ENCODE data around the gene ZFC3H1. TPM values are rescaled to one million over a fixed set of nuclear protein-coding genes. Genes with fewer than 3 reads are reported as not detected.
A peak's percentile ranks its signal among the peaks of the same experiment; 100 is the strongest.
"Not testable (repeated sequence)": the region's sequence is repeated elsewhere in the genome, so short reads cannot be mapped to it uniquely, and the experiment has no call there.

The ZFC3H1 gene, protein sequence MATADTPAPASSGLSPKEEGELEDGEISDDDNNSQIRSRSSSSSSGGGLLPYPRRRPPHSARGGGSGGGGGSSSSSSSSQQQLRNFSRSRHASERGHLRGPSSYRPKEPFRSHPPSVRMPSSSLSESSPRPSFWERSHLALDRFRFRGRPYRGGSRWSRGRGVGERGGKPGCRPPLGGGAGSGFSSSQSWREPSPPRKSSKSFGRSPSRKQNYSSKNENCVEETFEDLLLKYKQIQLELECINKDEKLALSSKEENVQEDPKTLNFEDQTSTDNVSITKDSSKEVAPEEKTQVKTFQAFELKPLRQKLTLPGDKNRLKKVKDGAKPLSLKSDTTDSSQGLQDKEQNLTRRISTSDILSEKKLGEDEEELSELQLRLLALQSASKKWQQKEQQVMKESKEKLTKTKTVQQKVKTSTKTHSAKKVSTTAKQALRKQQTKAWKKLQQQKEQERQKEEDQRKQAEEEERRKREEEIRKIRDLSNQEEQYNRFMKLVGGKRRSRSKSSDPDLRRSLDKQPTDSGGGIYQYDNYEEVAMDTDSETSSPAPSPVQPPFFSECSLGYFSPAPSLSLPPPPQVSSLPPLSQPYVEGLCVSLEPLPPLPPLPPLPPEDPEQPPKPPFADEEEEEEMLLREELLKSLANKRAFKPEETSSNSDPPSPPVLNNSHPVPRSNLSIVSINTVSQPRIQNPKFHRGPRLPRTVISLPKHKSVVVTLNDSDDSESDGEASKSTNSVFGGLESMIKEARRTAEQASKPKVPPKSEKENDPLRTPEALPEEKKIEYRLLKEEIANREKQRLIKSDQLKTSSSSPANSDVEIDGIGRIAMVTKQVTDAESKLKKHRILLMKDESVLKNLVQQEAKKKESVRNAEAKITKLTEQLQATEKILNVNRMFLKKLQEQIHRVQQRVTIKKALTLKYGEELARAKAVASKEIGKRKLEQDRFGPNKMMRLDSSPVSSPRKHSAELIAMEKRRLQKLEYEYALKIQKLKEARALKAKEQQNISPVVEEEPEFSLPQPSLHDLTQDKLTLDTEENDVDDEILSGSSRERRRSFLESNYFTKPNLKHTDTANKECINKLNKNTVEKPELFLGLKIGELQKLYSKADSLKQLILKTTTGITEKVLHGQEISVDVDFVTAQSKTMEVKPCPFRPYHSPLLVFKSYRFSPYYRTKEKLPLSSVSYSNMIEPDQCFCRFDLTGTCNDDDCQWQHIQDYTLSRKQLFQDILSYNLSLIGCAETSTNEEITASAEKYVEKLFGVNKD (N-terminal part only)
- total RNA-seq: 17.9 TPM
- long read RNA-seq, partial matches to known transcripts: 5 of 5 reads
- long read RNA-seq, other reads (novel, unspliced or antisense): 0 of 5 reads

- intact Hi-C loops (cut with DNase I): loop anchor here (10.0 kb wide), 1 partner anchor 91 kb away; the partner anchor contains the start of gene RAB21
- ATAC-seq (ENCODE audit: poor library complexity) (peak; percentile 98), DNase-seq (peak; percentile 94)
Measured at GRCh38 chr12:71663561-71664410, at the start of gene ZFC3H1, which contains the start of gene THAP2. Gene ZFC3H1 (minus strand): TSS chr12:71663848. CDS start chr12:71663610, 238 bp downstream. Gene THAP2 (plus strand): TSS chr12:71664301. CDS start chr12:71664510, 209 bp downstream.

DNA sequence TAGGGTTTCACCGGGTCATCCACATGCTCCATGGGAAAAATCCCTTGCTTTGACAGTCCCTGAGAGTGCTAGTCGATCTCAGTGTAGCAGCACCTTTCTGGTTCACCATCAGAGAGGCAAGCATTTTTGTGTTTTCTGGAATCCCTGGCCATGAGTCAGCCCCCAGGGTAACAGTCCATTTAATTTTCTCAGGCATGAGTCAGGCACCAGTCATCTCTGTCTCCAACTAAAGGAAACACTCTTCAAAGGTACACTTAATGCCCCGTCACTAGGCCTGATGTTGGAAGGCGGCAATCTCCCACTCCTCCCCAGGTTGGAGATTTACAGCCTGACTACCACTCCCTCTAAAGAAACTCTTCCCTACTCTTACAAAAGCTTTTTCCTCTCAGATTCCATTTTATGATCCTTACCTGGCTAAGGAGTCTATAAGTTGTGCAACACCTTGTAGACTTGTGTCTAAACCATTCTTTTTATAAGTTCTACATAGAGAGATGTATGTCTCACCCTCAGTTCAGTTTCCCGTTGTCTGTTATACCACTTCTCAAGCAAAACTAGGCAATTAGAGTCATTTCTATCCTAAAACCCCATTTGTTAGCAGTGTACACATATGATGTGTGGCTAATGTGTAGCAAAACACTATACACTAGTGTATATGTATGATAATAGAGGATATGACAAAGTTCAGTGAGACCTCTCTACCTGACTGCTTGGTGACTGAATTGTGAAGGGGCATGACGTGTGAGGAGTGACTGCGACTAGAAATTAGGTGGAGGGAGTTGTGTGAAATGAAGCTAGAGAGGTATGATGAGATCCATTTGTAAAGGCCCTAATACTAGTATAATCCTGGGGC is 46.9 kb upstream of the ZFC3H1 start:
- intact Hi-C loops (cut with DNase I): no loop called here
- ATAC-seq (ENCODE audit: poor library complexity) (no peak), DNase-seq (no peak)

DNA sequence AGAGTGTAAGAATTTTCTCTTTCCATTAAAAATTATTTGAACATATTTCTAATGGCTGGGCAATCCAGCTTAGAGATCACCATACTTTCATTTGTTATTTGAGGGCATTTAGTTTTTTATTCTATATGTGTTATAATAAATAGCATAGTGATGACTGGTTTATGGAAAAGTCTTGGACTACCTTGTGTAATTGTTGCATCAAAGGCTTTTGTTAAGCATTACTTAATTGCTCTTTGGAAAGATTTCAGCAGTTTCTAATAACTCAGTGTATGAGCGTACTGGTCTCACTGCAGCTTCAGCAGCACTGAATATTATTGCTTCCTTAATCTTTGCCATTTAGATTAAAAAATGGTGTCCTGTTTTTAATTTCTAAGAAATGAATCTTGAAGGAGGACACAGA is 45.0 kb upstream of the ZFC3H1 start:
- DNase-seq: no peak
- intact Hi-C loops (cut with DNase I): no loop called here
- ATAC-seq (ENCODE audit: poor library complexity): no peak

- no peak for DNase-seq
- no peak for ATAC-seq (ENCODE audit: poor library complexity)
- intact Hi-C loops (cut with DNase I): no loop called here
Measured at GRCh38 chr12:71704920-71705319, 41.3 kb upstream of the ZFC3H1 start.

GRCh38 chr12:71703206-71703605 is 39.6 kb upstream of the ZFC3H1 start:
- ATAC-seq (ENCODE audit: poor library complexity) (no peak), DNase-seq (no peak)
- intact Hi-C loops (cut with DNase I): no loop called here

DNA sequence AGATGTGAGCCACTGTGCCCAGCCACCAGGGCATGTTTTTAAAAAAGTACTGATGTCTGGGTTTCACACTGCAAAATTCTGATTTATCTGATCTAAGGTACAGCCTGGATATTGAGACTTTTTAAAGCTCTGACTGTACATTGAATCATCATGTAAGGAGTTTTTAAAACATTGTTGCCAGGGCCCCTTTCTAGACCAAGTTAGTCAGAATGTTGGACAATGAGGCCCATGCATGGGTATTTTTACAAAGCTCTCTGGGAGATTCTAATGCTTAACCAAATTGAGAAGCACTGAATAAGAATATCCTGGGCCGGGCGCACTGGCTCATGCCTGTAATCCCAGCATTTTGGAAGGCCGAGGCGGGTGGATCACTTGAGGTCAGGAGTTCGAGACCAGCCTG is 38.9 kb upstream of the ZFC3H1 start:
- intact Hi-C loops (cut with DNase I): no loop called here
- no peak for ATAC-seq (ENCODE audit: poor library complexity)
- no peak for DNase-seq

DNA sequence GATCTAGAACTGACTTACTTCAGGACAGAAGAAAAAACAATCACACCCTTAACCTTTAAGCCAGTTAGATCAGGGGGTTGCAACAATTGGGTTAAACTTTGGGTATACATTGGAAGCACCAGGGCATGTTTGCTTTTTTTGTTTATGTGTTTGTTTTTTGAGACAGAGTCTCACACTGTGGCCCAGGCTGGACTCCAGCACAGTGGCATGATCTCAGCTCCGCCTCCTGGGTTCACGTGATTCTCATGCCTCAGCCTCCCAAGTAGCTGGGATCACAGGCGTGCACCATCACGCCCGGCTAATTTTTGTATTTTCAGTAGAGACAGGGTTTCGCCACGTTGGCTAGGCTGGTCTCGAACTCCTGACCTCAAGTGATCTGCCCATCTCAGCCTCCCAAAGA is 38.5 kb upstream of the ZFC3H1 start:
- intact Hi-C loops (cut with DNase I); ATAC-seq (ENCODE audit: poor library complexity); DNase-seq: not testable (repeated sequence)

DNA sequence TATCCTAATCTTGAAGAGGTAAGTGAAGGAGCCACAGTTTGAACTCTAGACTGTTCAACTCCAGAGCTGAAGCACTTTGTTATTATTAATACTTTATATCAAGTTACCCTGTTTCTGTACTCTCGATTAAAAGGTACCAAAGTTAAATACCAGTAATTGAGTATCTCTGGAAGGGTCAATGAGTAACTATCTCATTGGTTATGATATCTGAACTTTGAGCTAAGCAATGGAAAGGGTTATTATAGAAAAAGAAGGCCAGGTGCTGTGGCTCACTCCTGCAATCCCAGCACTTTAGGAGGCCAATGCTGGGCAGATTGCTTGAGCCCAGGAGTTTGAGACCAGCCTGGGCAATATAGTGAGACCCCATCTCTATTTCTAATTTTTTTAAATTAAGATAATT is 32.1 kb upstream of the ZFC3H1 start:
- intact Hi-C loops (cut with DNase I): no loop called here
- ATAC-seq (ENCODE audit: poor library complexity): no peak
- no peak for DNase-seq

GRCh38 chr12:71694099-71694820 is 30.6 kb upstream of the ZFC3H1 start:
- ATAC-seq (ENCODE audit: poor library complexity) (peak; percentile 93), DNase-seq (no peak)

DNA sequence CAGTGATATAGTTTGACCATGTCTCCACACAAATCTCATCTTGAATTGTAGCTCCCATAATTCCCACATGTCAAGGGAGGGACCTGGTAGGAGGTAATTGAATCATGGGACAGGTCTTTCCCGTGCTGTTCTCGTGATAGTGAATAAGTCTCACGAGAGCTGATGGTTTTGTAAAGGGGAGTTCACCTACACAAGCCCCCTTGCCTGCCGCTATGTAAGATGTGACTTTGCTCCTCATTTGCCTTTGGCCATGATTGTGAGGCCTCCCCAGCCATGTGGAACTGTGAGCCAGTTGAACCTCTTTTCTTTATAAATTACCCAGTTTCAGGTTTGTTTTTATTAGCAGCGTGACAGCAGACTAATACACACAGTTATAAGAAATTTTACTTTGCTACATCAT is 30.0 kb upstream of the ZFC3H1 start:
- ATAC-seq (ENCODE audit: poor library complexity); intact Hi-C loops (cut with DNase I); DNase-seq: not testable (repeated sequence)

More at GRCh38 chr12:71694099-71694820, 30.6 kb upstream of the ZFC3H1 start:
- intact Hi-C loops (cut with DNase I): no loop called here

GRCh38 chr12:71693126-71693525 is 29.5 kb upstream of the ZFC3H1 start:
- intact Hi-C loops (cut with DNase I): no loop called here
- no peak for DNase-seq
- no peak for ATAC-seq (ENCODE audit: poor library complexity)

DNA sequence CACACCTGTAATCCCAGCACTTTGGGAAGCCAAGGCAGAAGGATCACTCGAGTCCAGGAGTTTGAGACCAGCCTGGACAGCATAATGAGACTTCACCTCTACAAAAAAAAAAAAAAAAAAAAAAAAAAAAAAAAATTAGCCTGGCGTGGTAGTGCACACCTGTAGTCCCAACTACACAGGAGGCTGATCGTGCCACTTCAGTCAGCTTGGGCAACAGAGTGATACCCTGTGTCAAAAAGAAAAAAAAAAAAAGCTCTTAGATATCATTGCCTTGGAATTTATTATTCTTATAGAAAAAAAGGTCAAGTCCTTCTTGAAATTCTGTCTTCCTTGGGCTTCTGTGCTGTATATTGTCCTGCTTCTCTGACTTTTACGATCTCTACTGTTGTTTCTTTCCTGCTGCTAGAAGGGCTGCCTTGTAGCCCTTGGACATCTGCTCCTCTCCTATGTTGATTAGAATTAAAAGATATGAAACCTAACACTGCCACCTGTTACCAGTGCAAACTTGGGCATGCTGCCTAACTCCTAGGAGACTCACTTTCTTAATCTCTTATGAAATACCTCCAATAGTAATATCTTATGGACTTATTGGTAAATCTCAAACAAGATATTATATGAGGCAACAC is 28.0 kb upstream of the ZFC3H1 start:
- intact Hi-C loops (cut with DNase I): no loop called here
- DNase-seq (no peak), ATAC-seq (ENCODE audit: poor library complexity) (no peak)

GRCh38 chr12:71688961-71689570 is 25.4 kb upstream of the ZFC3H1 start:
- intact Hi-C loops (cut with DNase I): no loop called here
- no peak for ATAC-seq (ENCODE audit: poor library complexity)
- no peak for DNase-seq

GRCh38 chr12:71687172-71687571 is 23.5 kb upstream of the ZFC3H1 start:
- ATAC-seq (ENCODE audit: poor library complexity); DNase-seq; intact Hi-C loops (cut with DNase I): not testable (repeated sequence)

DNA sequence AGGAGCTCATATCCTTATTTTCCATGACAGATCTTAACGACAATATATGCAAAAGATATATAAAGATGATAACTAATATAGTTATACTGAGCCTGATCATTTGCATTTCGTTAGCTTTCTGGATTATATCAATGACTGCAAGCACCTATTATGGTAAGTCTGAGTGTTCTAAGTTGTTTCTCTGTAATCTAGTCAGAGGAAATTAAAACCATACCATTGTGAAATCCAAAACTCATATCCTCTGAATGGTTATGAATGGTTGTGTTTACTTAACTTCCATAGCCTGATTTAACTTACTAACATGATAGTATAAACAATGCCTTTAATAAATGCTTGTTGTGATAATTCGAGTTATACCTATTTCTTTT is 23.0 kb upstream of the ZFC3H1 start:
- DNase-seq: no peak
- intact Hi-C loops (cut with DNase I): no loop called here
- no peak for ATAC-seq (ENCODE audit: poor library complexity)
